DND-41 (cell line): Measurements from ENCODE around the gene SAFB2.
A peak's percentile ranks its signal among the peaks of the same experiment; 100 is the strongest.

Experiments used
- ATAC-seq: fragments of 200-7000 bp; cut with Tn5 transposase; 3 replicates; pipeline ENCODE4 v1.9.1; 2021; ENCODE audit warnings: low read depth; ENCODE audit not compliant: insufficient read depth
- DNase-seq: peaks from one replicate; pipeline ENCODE4 v3.0.0-alpha.2; 2020
- H2AFZ ChIP-seq: 2 replicates; pipeline ENCODE4 v1.6.0; 2012; ENCODE audit warnings: low read depth, low read length
- H3K27ac ChIP-seq: 2 replicates; pipeline ENCODE4 v1.5.1; 2012; ENCODE audit warnings: low read length, inconsistent platforms
- H3K27me3 ChIP-seq: fragments of 200-600 bp; sonication (generic); 2 replicates; pipeline ENCODE4 v1.6.0; 2012; ENCODE audit warnings: low read length, mild to moderate bottlenecking, inconsistent platforms; ENCODE audit not compliant: insufficient read depth, poor library complexity
- H3K36me3 ChIP-seq: 2 replicates; pipeline ENCODE4 v1.5.1; 2012; ENCODE audit warnings: low read length, inconsistent platforms; ENCODE audit not compliant: insufficient read depth
- H3K4me1 ChIP-seq: 2 replicates; pipeline ENCODE4 v1.5.1; 2012; ENCODE audit warnings: mild to moderate bottlenecking, low read length; ENCODE audit not compliant: insufficient read depth
- H3K4me2 ChIP-seq: 2 replicates; pipeline ENCODE4 v1.6.0; 2012; ENCODE audit warnings: mild to moderate bottlenecking, moderate library complexity, low read length, inconsistent platforms; ENCODE audit not compliant: insufficient read depth
- H3K4me3 ChIP-seq, 2 experiments: fragments of 200-600 bp in 1 of 2; shearing (Covaris generic) in 1 of 2; 2 replicates each; pipeline ENCODE4 v1.5.1; 2012 to 2016; ENCODE audit warnings: inconsistent platforms in 2 of 2, low read length in 2 of 2, mild to moderate bottlenecking in 2 of 2, low read depth in 1 of 2, moderate library complexity in 1 of 2
- H3K79me2 ChIP-seq: 2 replicates; pipeline ENCODE4 v1.6.0; 2012; ENCODE audit warnings: low read length, inconsistent platforms; ENCODE audit not compliant: insufficient read depth
- H3K9ac ChIP-seq: 2 replicates; pipeline ENCODE4 v1.6.0; 2012; ENCODE audit warnings: low read depth, mild to moderate bottlenecking, inconsistent platforms, low read length, moderate library complexity
- H3K9me3 ChIP-seq: 2 replicates; pipeline ENCODE4 v1.5.1; 2012; ENCODE audit warnings: low read length, moderate library complexity, mild to moderate bottlenecking, inconsistent platforms; ENCODE audit not compliant: insufficient read depth, severe bottlenecking
- H4K20me1 ChIP-seq: 2 replicates; pipeline ENCODE4 v1.6.0; 2012; ENCODE audit warnings: low read length; ENCODE audit not compliant: insufficient read depth
- CTCF ChIP-seq: IDR thresholded peaks from 2 replicates; pipeline ENCODE4 v1.5.1; 2012; ENCODE audit warnings: borderline replicate concordance, low read length, moderate library complexity, mild to moderate bottlenecking; ENCODE audit not compliant: poor library complexity, severe bottlenecking; ENCODE audit errors: extremely low read depth
- EZH2 ChIP-seq: IDR thresholded peaks from 3 replicates; pipeline ENCODE4 v1.6.1; 2012; ENCODE audit warnings: borderline replicate concordance, low read depth, mild to moderate bottlenecking, moderate library complexity, low read length, inconsistent platforms; ENCODE audit not compliant: severe bottlenecking

SAFB2 gene

GRCh38 chr19:5654931-5655330, 32.4 kb upstream of the SAFB2 start:
- peaks cover 89% of the 10 kb centered on the region for H3K36me3 ChIP-seq
- TF ChIP-seq EZH2 (no peak), CTCF (no peak)
- H3K4me3 ChIP-seq = no peak overlapping the region
- H2AFZ ChIP-seq = no peak overlapping the region
- H3K27me3 ChIP-seq = no peaks in the 10 kb centered on the region
- no peak for ATAC-seq
- no peak overlapping the region for H3K4me2 ChIP-seq
- H3K9ac ChIP-seq = no peak overlapping the region
- no peak for DNase-seq
- H3K27ac ChIP-seq = no peak overlapping the region
- H3K79me2 ChIP-seq = peaks cover 9% of the 10 kb centered on the region
- no peaks in the 10 kb centered on the region for H3K4me1 ChIP-seq
- H3K9me3 ChIP-seq = no peaks in the 10 kb centered on the region
- H4K20me1 ChIP-seq = peaks cover 11% of the 10 kb centered on the region

- Histone ChIP-seq H3K27ac (no peak overlapping the region), H3K36me3 (peaks cover 84% of the 10 kb centered on the region), H2AFZ (no peak overlapping the region), H3K4me3 (no peak overlapping the region), H3K4me1 (no peaks in the 10 kb centered on the region), H3K27me3 (no peaks in the 10 kb centered on the region), H3K79me2 (peaks cover 20% of the 10 kb centered on the region; the same call in 1 of the 2 replicates), H3K9me3 (no peaks in the 10 kb centered on the region), H3K4me2 (no peak overlapping the region), H3K9ac (no peak overlapping the region), H4K20me1 (peaks cover 9% of the 10 kb centered on the region)
- ATAC-seq (no peak), DNase-seq (no peak)
- TF ChIP-seq EZH2 (no peak), CTCF (no peak)
Measured at GRCh38 chr19:5652261-5652660, 29.7 kb upstream of the SAFB2 start.

DNA sequence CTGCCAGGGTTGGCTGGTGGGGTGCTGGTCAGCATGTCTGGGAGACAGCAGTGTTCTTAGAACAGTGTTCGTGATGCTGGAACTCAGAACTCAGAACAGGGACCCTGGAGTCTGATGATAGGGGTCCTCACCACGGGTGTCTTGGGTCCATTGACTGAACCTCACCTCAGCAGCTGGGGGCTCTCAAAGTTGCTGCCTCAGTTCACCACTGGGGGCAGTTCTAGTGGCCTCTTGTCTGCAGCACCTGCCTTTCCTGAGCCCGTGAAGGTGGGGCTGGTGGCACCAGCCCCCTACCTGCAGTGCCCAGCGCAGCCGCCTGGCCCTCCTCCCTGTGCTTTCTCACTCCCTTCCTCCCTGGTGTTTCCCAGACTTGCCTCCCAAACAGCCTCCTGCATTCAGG, 28.8 kb upstream of the SAFB2 start:
- TF ChIP-seq EZH2 (no peak), CTCF (peak; percentile 38)
- Histone ChIP-seq H3K36me3 (peaks cover 87% of the 10 kb centered on the region), H3K9me3 (no peaks in the 10 kb centered on the region), H3K27me3 (no peaks in the 10 kb centered on the region), H2AFZ (no peak overlapping the region), H3K4me3 (no peak overlapping the region), H4K20me1 (peaks cover 18% of the 10 kb centered on the region), H3K4me2 (no peak overlapping the region), H3K79me2 (peaks cover 29% of the 10 kb centered on the region), H3K9ac (no peak overlapping the region), H3K27ac (no peak overlapping the region), H3K4me1 (no peaks in the 10 kb centered on the region)
- ATAC-seq (no peak), DNase-seq (no peak)

GRCh38 chr19:5648464-5648863, 25.9 kb upstream of the SAFB2 start:
- TF ChIP-seq CTCF (no peak), EZH2 (no peak)

More at GRCh38 chr19:5648464-5648863, 25.9 kb upstream of the SAFB2 start:
- ATAC-seq (no peak), DNase-seq (no peak)
- Histone ChIP-seq H3K9ac (no peak overlapping the region), H3K27me3 (no peaks in the 10 kb centered on the region), H3K9me3 (no peaks in the 10 kb centered on the region), H3K4me1 (no peaks in the 10 kb centered on the region), H3K4me3 (no peak overlapping the region), H3K4me2 (no peak overlapping the region), H3K36me3 (peaks cover 91% of the 10 kb centered on the region), H2AFZ (no peak overlapping the region), H4K20me1 (peaks cover 31% of the 10 kb centered on the region), H3K27ac (no peak overlapping the region), H3K79me2 (peaks cover 55% of the 10 kb centered on the region)
